Measurements from ENCODE around the gene LHFPL3. TPM values are rescaled to one million over a fixed set of nuclear protein-coding genes. Genes with fewer than 3 reads are reported as not detected.

The LHFPL3 gene
- polyA plus RNA-seq, 1 of the 3 experiments (the other 2 are of a cell fraction): not detected

DNA sequence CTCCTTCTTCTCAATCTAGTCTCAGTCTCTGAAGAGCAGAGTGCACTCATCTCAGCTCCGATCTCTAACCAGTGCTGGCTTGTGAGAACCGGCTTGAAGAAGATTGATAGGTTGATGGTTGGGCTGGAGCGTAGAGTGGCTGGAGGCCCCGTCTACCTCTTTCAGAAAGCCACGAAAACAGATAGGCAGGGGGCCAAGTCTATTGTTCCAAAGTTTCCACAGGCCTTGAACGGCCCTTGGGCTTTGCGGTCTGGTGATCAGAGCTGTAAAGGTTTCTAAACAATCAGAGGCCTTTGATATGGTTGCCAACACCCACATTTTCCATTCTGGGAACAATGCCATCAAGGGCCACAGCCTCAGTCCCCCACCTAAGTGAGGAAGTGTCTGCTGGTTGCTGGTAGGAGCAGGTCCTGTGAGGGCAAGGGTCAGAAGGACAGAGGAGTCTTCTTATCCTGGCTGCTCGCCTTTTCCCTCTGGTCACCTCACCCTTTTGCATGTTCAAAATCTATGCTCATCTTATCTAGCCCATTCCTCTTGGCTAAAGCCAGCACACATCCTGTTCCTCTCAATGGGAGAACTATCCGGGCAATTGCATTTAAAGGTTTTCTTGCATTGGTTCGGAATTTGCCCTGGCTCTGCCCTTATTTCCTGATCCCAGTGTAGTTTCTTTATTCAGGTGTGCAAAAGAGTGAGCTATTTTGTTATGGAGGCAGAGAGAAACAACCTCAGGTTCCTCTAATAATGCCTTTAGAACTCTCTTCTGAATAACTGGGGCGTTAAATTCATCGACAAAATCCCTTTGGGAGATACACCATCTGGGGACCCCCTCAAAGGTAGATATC lies 615.3 kb downstream of the LHFPL3 start (continued):
- TF ChIP-seq CHD2 (IDR thresholded peaks at IDR 0.05; ENCODE audit: low read length, partially characterized antibody): peak; percentile 53
- no peak for TF ChIP-seq MXI1 (IDR thresholded peaks at IDR 0.05; ENCODE audit: low read depth, low read length)
- no peak for TF ChIP-seq JUND (IDR thresholded peaks at IDR 0.05)
- TF ChIP-seq, protein P1, sequence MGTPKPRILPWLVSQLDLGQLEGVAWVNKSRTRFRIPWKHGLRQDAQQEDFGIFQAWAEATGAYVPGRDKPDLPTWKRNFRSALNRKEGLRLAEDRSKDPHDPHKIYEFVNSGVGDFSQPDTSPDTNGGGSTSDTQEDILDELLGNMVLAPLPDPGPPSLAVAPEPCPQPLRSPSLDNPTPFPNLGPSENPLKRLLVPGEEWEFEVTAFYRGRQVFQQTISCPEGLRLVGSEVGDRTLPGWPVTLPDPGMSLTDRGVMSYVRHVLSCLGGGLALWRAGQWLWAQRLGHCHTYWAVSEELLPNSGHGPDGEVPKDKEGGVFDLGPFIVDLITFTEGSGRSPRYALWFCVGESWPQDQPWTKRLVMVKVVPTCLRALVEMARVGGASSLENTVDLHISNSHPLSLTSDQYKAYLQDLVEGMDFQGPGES (IDR thresholded peaks at IDR 0.05; ENCODE audit: low read depth, low read length): no peak
- no peak for TF ChIP-seq FOSL2 (IDR thresholded peaks at IDR 0.05; ENCODE audit: borderline replicate concordance, low read depth)
- TF ChIP-seq POLR2AphosphoS5 (IDR thresholded peaks at IDR 0.05; ENCODE audit: low read depth, low read length): no peak

GRCh38 chr7:104945599-104945956 lies 617.2 kb downstream of the LHFPL3 start:
- TF ChIP-seq USF2 (IDR thresholded peaks at IDR 0.05; ENCODE audit: borderline replicate concordance, low read depth, low read length): no peak
- no peak for TF ChIP-seq TCF12 (IDR thresholded peaks at IDR 0.05)
- Histone ChIP-seq H3K4me1 (ENCODE audit: control insufficient read depth in 1 of 2, insufficient read depth in 2 of 2, low read depth in 1 of 2, low read length in 1 of 2) (peaks cover 15 to 16% of the 10 kb centered on the region in 2 experiments; a peak in 3 of 4 replicates), H3K9me3 (no peaks in the 10 kb centered on the region), H3K4me3 (ENCODE audit: low read depth in 2 of 2, low read length in 1 of 2) (no peak overlapping the region), H3K27me3 (ENCODE audit: insufficient read depth) (no peaks in the 10 kb centered on the region), H3K27ac (ENCODE audit: low read depth in 2 of 2, low read length in 1 of 2) (peak overlapping the region; percentile 81 to 83), H2AFZ (ENCODE audit: low read depth) (peak overlapping the region; percentile 71), H3K9ac (peak overlapping the region; percentile 53), H4K20me1 (ENCODE audit: insufficient read depth) (no peaks in the 10 kb centered on the region), H3K79me2 (ENCODE audit: insufficient read depth) (no peaks in the 10 kb centered on the region), H3K9me2 (no peaks in the 10 kb centered on the region), H3F3A (replicated peaks; ENCODE audit: insufficient read depth) (peaks cover 8% of the 10 kb centered on the region), H3K36me3 (replicated peaks in 1 of 2; ENCODE audit: control insufficient read depth in 1 of 2, insufficient read depth in 2 of 2, low read length in 1 of 2) (no peaks in the 10 kb centered on the region), H3K4me2 (peak overlapping the region; percentile 12)
- no peak for DNase-seq
- CTCF ChIA-PET: interaction anchor here (1.2 to 1.6 kb wide), 4 partner anchors 22 to 62 kb away, joined by 3 to 6 read pairs (median 4); no protein-coding TSS in a partner anchor
- POLR2A ChIA-PET: no interaction called here

DNA sequence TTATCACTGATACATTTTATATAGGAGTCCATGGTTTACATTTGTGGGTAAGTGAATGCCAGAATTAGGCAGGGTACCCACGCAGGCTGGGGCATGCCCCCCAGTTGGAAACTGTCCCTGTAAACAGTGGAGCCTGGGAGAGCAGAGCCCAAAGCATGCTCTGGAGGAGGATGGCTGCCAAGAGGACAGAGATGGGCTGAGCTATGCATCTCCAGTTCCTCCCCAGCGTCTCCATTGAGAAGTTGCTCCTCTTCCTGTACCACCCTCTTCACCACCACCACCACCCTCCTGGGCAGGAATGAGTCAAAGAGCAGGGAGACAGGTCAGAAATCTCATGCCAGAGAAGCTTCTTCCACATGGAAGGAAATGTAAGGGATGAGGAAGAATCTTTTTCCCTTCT lies 617.9 kb downstream of the LHFPL3 start:
- Histone ChIP-seq H3K79me2 (ENCODE audit: insufficient read depth) (no peaks in the 10 kb centered on the region), H3F3A (replicated peaks; ENCODE audit: insufficient read depth) (peaks cover 8% of the 10 kb centered on the region), H3K4me1 (ENCODE audit: control insufficient read depth in 1 of 2, insufficient read depth in 2 of 2, low read depth in 1 of 2, low read length in 1 of 2) (peaks cover 15 to 16% of the 10 kb centered on the region in 2 experiments; a peak in 3 of 4 replicates), H3K9me2 (no peaks in the 10 kb centered on the region), H3K4me3 (ENCODE audit: low read depth in 2 of 2, low read length in 1 of 2) (no peak overlapping the region), H3K27ac (ENCODE audit: low read depth in 2 of 2, low read length in 1 of 2) (peak overlapping the region in 1 of 2 experiments; percentile 83; a peak in 1 of 4 replicates), H4K20me1 (ENCODE audit: insufficient read depth) (no peaks in the 10 kb centered on the region), H3K36me3 (replicated peaks in 1 of 2; ENCODE audit: control insufficient read depth in 1 of 2, insufficient read depth in 2 of 2, low read length in 1 of 2) (no peaks in the 10 kb centered on the region), H3K9me3 (no peaks in the 10 kb centered on the region), H3K27me3 (ENCODE audit: insufficient read depth) (no peaks in the 10 kb centered on the region), H3K9ac (no peak overlapping the region), H2AFZ (ENCODE audit: low read depth) (peak overlapping the region; percentile 41; the same call in 1 of the 2 replicates), H3K4me2 (no peak overlapping the region)
- WGBS (ENCODE audit: low lambda C conversion rate): 91% methylated on average over 2 of the region's 2 CpGs
- CTCF ChIA-PET: interaction anchor here (1.2 to 1.6 kb wide), 5 partner anchors 23 to 63 kb away, joined by 3 to 6 read pairs (median 3); no protein-coding TSS in a partner anchor
- TF ChIP-seq RFX5 (IDR thresholded peaks at IDR 0.05; ENCODE audit: low read length): no peak
- no peak for TF ChIP-seq EZH2phosphoT487 (IDR thresholded peaks at IDR 0.05; ENCODE audit: borderline replicate concordance, low read depth)
- TF ChIP-seq TAF1 (IDR thresholded peaks at IDR 0.05; ENCODE audit: borderline replicate concordance, low read depth, low read length): no peak
- TF ChIP-seq, protein P1 (IDR thresholded peaks at IDR 0.05; ENCODE audit: low read depth, low read length): no peak
- TF ChIP-seq SMC3 (IDR thresholded peaks at IDR 0.05; ENCODE audit: low read depth, low read length): no peak
- no peak for TF ChIP-seq FOXJ3 (CRISPR knock-in tag; IDR thresholded peaks at IDR 0.05)
- no peak for TF ChIP-seq FOXM1 (IDR thresholded peaks at IDR 0.05; ENCODE audit: low read depth)
- no peak for TF ChIP-seq ELF1 (IDR thresholded peaks at IDR 0.05)
- TF ChIP-seq RCOR1 (IDR thresholded peaks at IDR 0.05; ENCODE audit: low read length): no peak
- no peak for TF ChIP-seq YY1 (IDR thresholded peaks at IDR 0.05; ENCODE audit: low read depth)
- TF ChIP-seq EP300 (IDR thresholded peaks at IDR 0.05; ENCODE audit: borderline replicate concordance in 1 of 2, low read depth in 1 of 2, low read length in 1 of 2): no peak
- no peak for TF ChIP-seq CHD2 (IDR thresholded peaks at IDR 0.05; ENCODE audit: low read length, partially characterized antibody)
- no peak for TF ChIP-seq MXI1 (IDR thresholded peaks at IDR 0.05; ENCODE audit: low read depth, low read length)
- no peak for TF ChIP-seq USF1 (IDR thresholded peaks at IDR 0.05; ENCODE audit: borderline replicate concordance, low read depth)
- POLR2A ChIA-PET: no interaction called here
- DNase-seq: no peak

Measured in SK-N-SH (cell line).